Erythroblast (primary cell): ENCODE data around the gene PPP1R1C.

Source experiments
- GATA1 ChIP-seq: IDR thresholded peaks from 2 replicates; pipeline ENCODE4 v1.6.1; 2011; ENCODE audit warnings: low read depth, mild to moderate bottlenecking, control low read depth, low read length, moderate library complexity
- POLR2A ChIP-seq: IDR thresholded peaks from 2 replicates; pipeline ENCODE4 v1.6.1; 2011; ENCODE audit warnings: mild to moderate bottlenecking, low read length

GRCh38 chr2:182019731-182020130 lies 34.1 kb downstream of the PPP1R1C start:
- TF ChIP-seq POLR2A = no peak
- no peak for TF ChIP-seq GATA1
